WTC11 (cell line): Measurements from ENCODE around the gene SHLD1. TPM values are rescaled to one million over a fixed set of nuclear protein-coding genes. Genes with fewer than 3 reads are reported as not detected.
A peak's percentile ranks its signal among the peaks of the same experiment; 100 is the strongest.

Experiments used
- ATAC-seq: fragments of 200-7000 bp; cut with Tn5 transposase; 2 replicates; pipeline ENCODE4 v1.10.0; 2021; ENCODE audit warnings: mild to moderate bottlenecking, moderate library complexity
- CTCF ChIA-PET: fragments of 300-600 bp; sonication (Branson Sonifier 250); formaldehyde crosslinking; loops from one replicate; lab custom pipeline; 2021; ENCODE audit warnings: antibody characterized with exemption; lab: Charles Lee
- POLR2A ChIA-PET: fragments of 350-600 bp; sonication (Branson Sonifier 250); formaldehyde crosslinking; loops from one replicate; lab custom pipeline; 2021; ENCODE audit warnings: antibody characterized with exemption; lab: Charles Lee
- DNase-seq: peaks from one replicate; pipeline ENCODE4 v3.0.0; 2021; ENCODE audit warnings: low spot score
- H3K27ac Mint-ChIP-seq: 2 replicates; pipeline ENCODE4 v1.8.0; 2021; ENCODE audit warnings: mixed read lengths
- H3K27me3 Mint-ChIP-seq: 2 replicates; pipeline ENCODE4 v1.8.0; 2021; ENCODE audit warnings: low read depth, mild to moderate bottlenecking, moderate library complexity, mixed read lengths
- H3K36me3 Mint-ChIP-seq: 2 replicates; pipeline ENCODE4 v1.8.0; 2021; ENCODE audit warnings: mixed read lengths
- H3K4me1 Mint-ChIP-seq: 2 replicates; pipeline ENCODE4 v1.8.0; 2022; ENCODE audit warnings: mixed read lengths
- H3K4me3 Mint-ChIP-seq: 2 replicates; pipeline ENCODE4 v1.8.0; 2021; ENCODE audit warnings: mild to moderate bottlenecking, moderate library complexity, mixed read lengths
- H3K9me3 Mint-ChIP-seq: 2 replicates; pipeline ENCODE4 v1.8.0; 2021; ENCODE audit warnings: mixed read lengths
- CBFB ChIP-seq: sonication (generic); formaldehyde crosslinking; IDR thresholded peaks from 2 replicates; pipeline ENCODE4 v1.8.1; 2022; ENCODE audit warnings: mild to moderate bottlenecking, low read depth, missing genetic modification reagents
- FOXK1 ChIP-seq: sonication (generic); formaldehyde crosslinking; IDR thresholded peaks from 2 replicates; pipeline ENCODE4 v1.8.0; 2022; ENCODE audit warnings: mild to moderate bottlenecking, moderate library complexity, missing genetic modification reagents
- FOXP1 ChIP-seq: sonication (generic); formaldehyde crosslinking; IDR thresholded peaks from 2 replicates; pipeline ENCODE4 v1.8.0; 2022; ENCODE audit warnings: missing genetic modification reagents, mild to moderate bottlenecking, moderate library complexity, borderline replicate concordance
- GRHL2 ChIP-seq: fragments of 250-450 bp; sonication (Bioruptor Pico); IDR thresholded peaks from 2 replicates; pipeline ENCODE4 v1.8.0; 2022; ENCODE audit warnings: mild to moderate bottlenecking, moderate library complexity; ENCODE audit not compliant: insufficient replicate concordance, severe bottlenecking
- IRF2 ChIP-seq: sonication (generic); formaldehyde crosslinking; IDR thresholded peaks from 2 replicates; pipeline ENCODE4 v1.8.0; 2022; ENCODE audit warnings: low read depth, missing genetic modification reagents, borderline replicate concordance
- JUN ChIP-seq: sonication (generic); formaldehyde crosslinking; IDR thresholded peaks from 2 replicates; pipeline ENCODE4 v1.8.0; 2023; ENCODE audit warnings: mild to moderate bottlenecking, missing genetic modification reagents
- NFATC4 ChIP-seq: fragments of 250-450 bp; sonication (Bioruptor Pico); IDR thresholded peaks from 2 replicates; pipeline ENCODE4 v1.9.0; 2021; ENCODE audit warnings: mild to moderate bottlenecking
- NR2C2 ChIP-seq: sonication (generic); formaldehyde crosslinking; IDR thresholded peaks from 2 replicates; pipeline ENCODE4 v1.8.0; 2022; ENCODE audit warnings: mild to moderate bottlenecking, missing genetic modification reagents
- OVOL2 ChIP-seq: fragments of 250-450 bp; sonication (Bioruptor Pico); IDR thresholded peaks from 2 replicates; pipeline ENCODE4 v1.9.0; 2021; ENCODE audit warnings: mild to moderate bottlenecking, borderline replicate concordance
- TP53 ChIP-seq: sonication (generic); formaldehyde crosslinking; IDR thresholded peaks from 2 replicates; pipeline ENCODE4 v1.8.1; 2023; ENCODE audit warnings: mild to moderate bottlenecking, missing genetic modification reagents
- ZBTB21 ChIP-seq: sonication (generic); formaldehyde crosslinking; IDR thresholded peaks from 2 replicates; pipeline ENCODE4 v1.8.1; 2023; ENCODE audit warnings: mild to moderate bottlenecking, missing genetic modification reagents, borderline replicate concordance
- ZNF138 ChIP-seq: sonication (generic); formaldehyde crosslinking; conservative IDR thresholded peaks from 2 replicates; pipeline ENCODE4 v1.8.1; 2022; ENCODE audit warnings: mild to moderate bottlenecking, moderate library complexity, missing genetic modification reagents
- ZNF232 ChIP-seq: sonication (generic); formaldehyde crosslinking; IDR thresholded peaks from 2 replicates; pipeline ENCODE4 v1.8.0; 2022; ENCODE audit warnings: mild to moderate bottlenecking, missing genetic modification reagents
- ZNF263 ChIP-seq: sonication (generic); formaldehyde crosslinking; IDR thresholded peaks from 2 replicates; pipeline ENCODE4 v1.8.1; 2022; ENCODE audit warnings: low read depth, mild to moderate bottlenecking, moderate library complexity, missing genetic modification reagents
- ZNF396 ChIP-seq: fragments of 250-450 bp; sonication (Bioruptor Pico); IDR thresholded peaks from 2 replicates; pipeline ENCODE4 v1.8.0; 2021; ENCODE audit warnings: mild to moderate bottlenecking, moderate library complexity, borderline replicate concordance
- ZNF671 ChIP-seq: fragments of 250-450 bp; sonication (Bioruptor Pico); IDR thresholded peaks from 2 replicates; pipeline ENCODE4 v1.8.0; 2021; ENCODE audit warnings: mild to moderate bottlenecking
- total RNA-seq: library from RNA; stranded (reverse); gene quantifications from 3 replicates; pipeline ENCODE4 v1.2.3, GENCODE V29; 2021
- TF ChIP-seq, protein P1 (sequence below): sonication (generic); formaldehyde crosslinking; IDR thresholded peaks from 2 replicates; pipeline ENCODE4 v1.8.1; 2023; ENCODE audit warnings: mild to moderate bottlenecking, missing genetic modification reagents, borderline replicate concordance
- TF ChIP-seq, protein P2 (sequence below): sonication (generic); formaldehyde crosslinking; IDR thresholded peaks from 2 replicates; pipeline ENCODE4 v1.8.1; 2022; ENCODE audit warnings: low read depth, mild to moderate bottlenecking, moderate library complexity, missing genetic modification reagents, borderline replicate concordance
- TF ChIP-seq, protein P3 (sequence below): sonication (generic); formaldehyde crosslinking; conservative IDR thresholded peaks from 2 replicates; pipeline ENCODE4 v1.8.1; 2022; ENCODE audit warnings: mild to moderate bottlenecking, missing genetic modification reagents

SHLD1 gene
- total RNA-seq, 1 experiment from 2014 or later = 4.1 TPM

DNA sequence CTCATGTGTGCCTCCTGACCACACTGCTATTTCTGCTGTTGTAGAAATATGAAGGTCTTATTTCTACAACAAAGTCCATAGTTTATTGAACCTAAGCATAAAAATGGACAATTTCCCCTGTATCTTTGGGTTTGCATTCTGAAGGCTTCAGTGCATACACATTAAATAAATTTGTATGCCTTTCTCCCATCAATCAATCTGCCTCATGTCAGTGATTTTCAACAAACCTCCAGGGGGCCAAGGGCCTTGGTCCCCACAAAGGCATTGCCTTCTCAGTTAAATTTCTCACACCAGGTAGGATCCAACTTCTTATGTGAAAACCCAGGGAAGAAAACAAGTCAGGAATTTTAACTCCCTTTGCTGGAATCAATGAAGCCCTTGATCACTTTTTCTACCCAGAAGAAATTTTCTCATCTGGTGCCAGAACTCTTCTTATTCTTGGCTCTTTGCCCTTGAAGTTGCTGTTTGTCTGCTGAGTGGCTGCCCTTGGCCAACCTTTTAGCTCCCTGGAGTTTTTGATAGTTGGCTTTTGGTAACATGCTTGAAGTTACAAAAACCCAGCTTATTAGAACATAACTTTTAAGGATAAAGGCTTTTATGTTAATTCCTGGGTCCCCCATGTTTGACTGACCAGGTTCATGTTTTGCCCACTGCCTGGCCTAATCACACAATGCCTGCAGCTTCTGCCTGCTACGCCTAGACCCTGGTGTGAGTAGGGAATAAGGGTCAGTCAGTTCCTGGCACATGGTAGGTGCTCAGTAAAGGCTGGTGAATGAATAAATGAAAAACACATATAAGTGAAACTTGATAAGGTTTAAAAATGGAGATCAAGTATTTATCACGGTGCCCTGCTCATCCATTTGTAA, 37.0 kb downstream of the SHLD1 start:
- Mint-ChIP-seq H3K36me3 (no peaks in the 10 kb centered on the region), H3K4me3 (no peak overlapping the region), H3K4me1 (peaks cover 9% of the 10 kb centered on the region), H3K27ac (peak overlapping the region; percentile 38; the same call in 1 of the 2 replicates), H3K9me3 (no peaks in the 10 kb centered on the region), H3K27me3 (no peaks in the 10 kb centered on the region)
- POLR2A ChIA-PET = no interaction called here
- CTCF ChIA-PET = interaction anchor here (0.5 to 3.0 kb wide), 10 partner anchors 28 to 257 kb away, joined by 3 to 62 read pairs (median 4); no protein-coding TSS in a partner anchor
- no peak for TF ChIP-seq TP53
- TF ChIP-seq OVOL2 (CRISPR knock-in tag) = no peak
- no peak for TF ChIP-seq JUN (CRISPR knock-in tag)
- TF ChIP-seq ZNF671 (CRISPR knock-in tag) = no peak
- TF ChIP-seq FOXP1 (CRISPR knock-in tag) = no peak
- no peak for TF ChIP-seq ZNF396
- no peak for TF ChIP-seq ZNF232 (CRISPR knock-in tag)
- no peak for TF ChIP-seq NFATC4
- no peak for TF ChIP-seq ZNF138
- TF ChIP-seq ZBTB21 = no peak
- TF ChIP-seq FOXK1 (CRISPR knock-in tag) = no peak
- TF ChIP-seq, protein P1, sequence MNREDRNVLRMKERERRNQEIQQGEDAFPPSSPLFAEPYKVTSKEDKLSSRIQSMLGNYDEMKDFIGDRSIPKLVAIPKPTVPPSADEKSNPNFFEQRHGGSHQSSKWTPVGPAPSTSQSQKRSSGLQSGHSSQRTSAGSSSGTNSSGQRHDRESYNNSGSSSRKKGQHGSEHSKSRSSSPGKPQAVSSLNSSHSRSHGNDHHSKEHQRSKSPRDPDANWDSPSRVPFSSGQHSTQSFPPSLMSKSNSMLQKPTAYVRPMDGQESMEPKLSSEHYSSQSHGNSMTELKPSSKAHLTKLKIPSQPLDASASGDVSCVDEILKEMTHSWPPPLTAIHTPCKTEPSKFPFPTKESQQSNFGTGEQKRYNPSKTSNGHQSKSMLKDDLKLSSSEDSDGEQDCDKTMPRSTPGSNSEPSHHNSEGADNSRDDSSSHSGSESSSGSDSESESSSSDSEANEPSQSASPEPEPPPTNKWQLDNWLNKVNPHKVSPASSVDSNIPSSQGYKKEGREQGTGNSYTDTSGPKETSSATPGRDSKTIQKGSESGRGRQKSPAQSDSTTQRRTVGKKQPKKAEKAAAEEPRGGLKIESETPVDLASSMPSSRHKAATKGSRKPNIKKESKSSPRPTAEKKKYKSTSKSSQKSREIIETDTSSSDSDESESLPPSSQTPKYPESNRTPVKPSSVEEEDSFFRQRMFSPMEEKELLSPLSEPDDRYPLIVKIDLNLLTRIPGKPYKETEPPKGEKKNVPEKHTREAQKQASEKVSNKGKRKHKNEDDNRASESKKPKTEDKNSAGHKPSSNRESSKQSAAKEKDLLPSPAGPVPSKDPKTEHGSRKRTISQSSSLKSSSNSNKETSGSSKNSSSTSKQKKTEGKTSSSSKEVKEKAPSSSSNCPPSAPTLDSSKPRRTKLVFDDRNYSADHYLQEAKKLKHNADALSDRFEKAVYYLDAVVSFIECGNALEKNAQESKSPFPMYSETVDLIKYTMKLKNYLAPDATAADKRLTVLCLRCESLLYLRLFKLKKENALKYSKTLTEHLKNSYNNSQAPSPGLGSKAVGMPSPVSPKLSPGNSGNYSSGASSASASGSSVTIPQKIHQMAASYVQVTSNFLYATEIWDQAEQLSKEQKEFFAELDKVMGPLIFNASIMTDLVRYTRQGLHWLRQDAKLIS (CRISPR knock-in tag) = no peak
- TF ChIP-seq ZNF263 = no peak
- DNase-seq (no peak), ATAC-seq (no peak)

DNA sequence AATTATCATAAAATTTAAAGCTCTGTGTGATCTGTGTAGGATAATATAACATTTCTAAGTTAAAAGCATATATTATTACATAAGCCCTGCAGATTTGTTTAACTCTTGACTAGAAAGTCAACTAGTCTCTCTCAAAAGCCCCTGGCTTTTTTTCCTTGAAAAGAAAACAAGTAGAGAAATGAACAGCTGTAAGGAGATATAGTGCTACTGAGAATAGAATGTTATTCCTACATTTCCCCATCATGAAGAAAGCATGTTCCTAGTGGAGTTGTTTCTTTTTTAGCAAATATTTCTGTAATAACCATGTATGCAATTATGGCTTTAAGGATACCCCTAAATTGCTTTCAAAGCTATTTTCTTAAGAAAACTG, 37.6 kb downstream of the SHLD1 start:
- ATAC-seq (no peak), DNase-seq (no peak)
- CTCF ChIA-PET = interaction anchor here (0.6 to 3.0 kb wide), 20 partner anchors 10 to 258 kb away, joined by 3 to 62 read pairs (median 4); partner anchors contain the start of gene SHLD1
- Mint-ChIP-seq H3K4me1 (peaks cover 9% of the 10 kb centered on the region), H3K27ac (no peak overlapping the region), H3K9me3 (no peaks in the 10 kb centered on the region), H3K4me3 (no peak overlapping the region), H3K36me3 (no peaks in the 10 kb centered on the region), H3K27me3 (no peaks in the 10 kb centered on the region)
- TF ChIP-seq, protein P2, sequence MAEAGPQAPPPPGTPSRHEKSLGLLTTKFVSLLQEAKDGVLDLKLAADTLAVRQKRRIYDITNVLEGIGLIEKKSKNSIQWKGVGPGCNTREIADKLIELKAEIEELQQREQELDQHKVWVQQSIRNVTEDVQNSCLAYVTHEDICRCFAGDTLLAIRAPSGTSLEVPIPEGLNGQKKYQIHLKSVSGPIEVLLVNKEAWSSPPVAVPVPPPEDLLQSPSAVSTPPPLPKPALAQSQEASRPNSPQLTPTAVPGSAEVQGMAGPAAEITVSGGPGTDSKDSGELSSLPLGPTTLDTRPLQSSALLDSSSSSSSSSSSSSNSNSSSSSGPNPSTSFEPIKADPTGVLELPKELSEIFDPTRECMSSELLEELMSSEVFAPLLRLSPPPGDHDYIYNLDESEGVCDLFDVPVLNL = no peak
- TF ChIP-seq NR2C2 (CRISPR knock-in tag) (no peak), IRF2 (CRISPR knock-in tag) (no peak), GRHL2 (CRISPR knock-in tag) (no peak), ZBTB21 (no peak), CBFB (no peak)
- TF ChIP-seq, protein P3, sequence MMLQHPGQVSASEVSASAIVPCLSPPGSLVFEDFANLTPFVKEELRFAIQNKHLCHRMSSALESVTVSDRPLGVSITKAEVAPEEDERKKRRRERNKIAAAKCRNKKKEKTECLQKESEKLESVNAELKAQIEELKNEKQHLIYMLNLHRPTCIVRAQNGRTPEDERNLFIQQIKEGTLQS (CRISPR knock-in tag) = no peak
- POLR2A ChIA-PET = no interaction called here
